ENCODE measurements around the gene EHD4.
A peak's percentile ranks its signal among the peaks of the same experiment; 100 is the strongest.

The EHD4 gene

GRCh38 chr15:41921639-41922038 is 50.7 kb downstream of the EHD4 start:
- no peak for DNase-seq (ENCODE audit: low read depth in 2 of 3, low spot score in 2 of 3)

DNA sequence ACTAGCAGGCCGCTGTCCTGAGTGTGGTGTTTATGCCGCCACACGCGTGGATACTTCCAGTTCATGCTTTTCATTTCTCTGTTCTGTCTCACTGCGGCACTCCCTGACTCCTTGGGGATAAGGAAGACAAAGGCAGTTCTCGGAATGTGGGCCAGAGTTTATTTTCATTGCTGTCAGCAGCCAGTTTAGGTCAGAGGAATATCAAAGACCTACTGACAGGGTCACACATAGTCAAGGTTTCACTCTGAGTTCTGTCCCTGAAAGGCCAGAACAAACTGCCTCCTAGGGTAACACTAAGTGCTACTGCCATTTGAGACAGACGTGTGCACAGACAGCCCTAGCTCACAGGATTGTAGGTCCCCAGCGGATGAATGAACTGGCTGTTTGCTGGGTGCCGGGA is 51.2 kb downstream of the EHD4 start:
- DNase-seq (ENCODE audit: low read depth in 2 of 3, low spot score in 2 of 3): no peak

- no peak for DNase-seq (ENCODE audit: low read depth in 2 of 3, low spot score in 2 of 3)
These were observed 52.3 kb downstream of the EHD4 start for GRCh38 chr15:41919954-41920538.

GRCh38 chr15:41919201-41919820 is 53.0 kb downstream of the EHD4 start:
- DNase-seq (ENCODE audit: low read depth in 2 of 3, low spot score in 2 of 3): no peak

- no peak for DNase-seq (ENCODE audit: low read depth in 2 of 3, low spot score in 2 of 3)
These were observed 53.7 kb downstream of the EHD4 start for GRCh38 chr15:41918506-41919126.

- no peak for DNase-seq (ENCODE audit: low read depth in 2 of 3, low spot score in 2 of 3)
These were observed 54.5 kb downstream of the EHD4 start for GRCh38 chr15:41917767-41918430.

GRCh38 chr15:41915255-41915994 is 56.9 kb downstream of the EHD4 start:
- no peak for DNase-seq (ENCODE audit: low read depth in 2 of 3, low spot score in 2 of 3)

DNA sequence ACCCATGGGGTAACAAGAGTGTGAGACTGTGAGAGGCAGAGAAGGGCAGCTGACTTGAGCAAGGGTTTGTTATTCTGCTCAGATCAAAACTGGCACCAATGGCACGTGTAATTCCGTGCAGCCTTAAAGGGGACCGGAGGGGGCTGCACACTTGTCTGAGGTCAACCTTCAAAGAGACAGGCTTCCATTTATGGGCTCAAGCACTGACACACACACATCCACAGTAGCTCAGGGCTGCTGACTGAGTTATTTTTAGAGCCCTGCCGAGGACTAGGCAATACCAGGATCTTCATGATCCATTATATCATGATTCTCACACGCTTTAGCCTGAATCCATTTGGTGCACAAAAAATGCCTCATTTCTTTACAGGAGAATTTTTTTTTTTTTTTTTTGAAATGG is 57.9 kb downstream of the EHD4 start:
- no peak for DNase-seq (ENCODE audit: low read depth in 2 of 3, low spot score in 2 of 3)

DNA sequence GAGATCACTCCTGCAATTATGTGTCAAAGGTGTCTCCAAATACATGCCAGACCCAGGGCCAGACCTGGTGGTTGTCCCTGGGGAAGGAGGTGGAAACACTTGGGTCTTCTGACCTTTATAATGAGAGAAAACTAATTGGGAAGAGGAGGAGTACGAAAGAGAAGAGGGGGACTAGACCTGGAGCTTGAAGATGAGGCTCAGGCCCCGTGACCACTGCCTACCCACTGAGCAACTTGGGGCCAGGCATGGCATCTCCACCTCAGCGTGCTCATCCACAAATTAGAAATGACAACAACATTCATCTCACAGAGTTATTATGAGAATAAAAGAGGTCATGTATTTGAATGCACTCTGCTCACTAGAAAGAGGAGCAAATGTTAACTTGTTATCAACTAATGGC is 59.1 kb downstream of the EHD4 start:
- DNase-seq (ENCODE audit: low read depth in 2 of 3, low spot score in 2 of 3): no peak

- no peak for DNase-seq (ENCODE audit: low read depth in 2 of 3, low spot score in 2 of 3)
These were observed 60.5 kb downstream of the EHD4 start for GRCh38 chr15:41911691-41912345.

DNA sequence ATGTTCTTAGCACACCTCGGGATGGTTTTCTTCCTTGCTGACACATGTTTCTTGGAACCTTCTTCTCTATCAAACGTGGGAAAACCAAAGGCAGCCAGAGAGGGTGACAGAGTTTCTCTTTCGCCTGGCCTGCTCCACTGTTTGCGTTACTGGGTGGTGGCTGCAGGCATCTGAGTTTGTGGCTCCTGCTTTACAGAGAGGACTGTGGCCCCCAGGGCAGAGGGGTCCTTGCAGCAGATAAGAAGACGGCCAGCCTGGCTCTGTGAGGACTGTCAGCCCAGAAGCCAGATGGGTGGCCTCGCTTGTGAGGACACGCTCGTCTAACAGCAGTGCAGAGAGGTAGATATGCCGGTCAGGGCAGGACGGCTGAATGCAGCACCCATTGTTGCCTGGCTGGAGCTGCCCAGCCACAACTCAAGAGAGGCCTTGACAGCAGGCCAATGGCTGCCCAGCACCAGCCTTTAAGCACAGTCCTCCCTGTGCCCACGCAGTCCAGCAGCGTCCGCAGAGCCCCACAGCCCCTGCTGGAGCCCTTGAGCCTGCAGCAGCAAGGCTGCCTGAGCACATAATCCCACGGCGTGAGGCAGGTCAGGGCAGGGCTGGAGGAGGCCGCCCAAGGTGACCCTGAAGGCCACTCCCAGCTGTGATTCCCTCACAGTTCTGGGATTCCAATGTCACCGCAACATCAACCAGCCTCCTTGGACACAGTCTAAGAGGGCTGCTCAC is 63.5 kb downstream of the EHD4 start:
- no peak for DNase-seq (ENCODE audit: low read depth in 2 of 3, low spot score in 2 of 3)

GRCh38 chr15:41907141-41907540 is 65.2 kb downstream of the EHD4 start:
- no peak for DNase-seq (ENCODE audit: low read depth in 2 of 3, low spot score in 2 of 3)

DNA sequence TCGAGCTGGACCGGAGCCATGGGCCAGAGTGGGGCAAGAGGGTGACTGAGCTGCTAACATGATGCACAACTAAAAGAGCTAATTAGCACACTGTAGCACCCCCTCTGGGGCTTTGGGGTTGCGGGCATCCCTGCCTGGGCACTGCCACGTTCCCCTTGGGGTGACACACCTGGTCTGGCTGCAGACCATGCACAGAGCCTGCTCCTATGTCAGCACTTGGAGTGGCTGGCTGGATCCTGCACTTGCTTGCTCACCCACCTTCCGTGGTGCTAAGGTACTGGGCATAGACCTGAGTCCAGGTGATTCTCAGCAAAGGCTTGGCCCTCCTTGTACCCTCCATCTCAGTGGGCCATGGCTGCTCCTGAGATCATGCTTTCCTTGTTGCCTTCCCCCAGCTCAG is 65.7 kb downstream of the EHD4 start:
- DNase-seq (ENCODE audit: low read depth in 2 of 3, low spot score in 2 of 3): no peak

DNA sequence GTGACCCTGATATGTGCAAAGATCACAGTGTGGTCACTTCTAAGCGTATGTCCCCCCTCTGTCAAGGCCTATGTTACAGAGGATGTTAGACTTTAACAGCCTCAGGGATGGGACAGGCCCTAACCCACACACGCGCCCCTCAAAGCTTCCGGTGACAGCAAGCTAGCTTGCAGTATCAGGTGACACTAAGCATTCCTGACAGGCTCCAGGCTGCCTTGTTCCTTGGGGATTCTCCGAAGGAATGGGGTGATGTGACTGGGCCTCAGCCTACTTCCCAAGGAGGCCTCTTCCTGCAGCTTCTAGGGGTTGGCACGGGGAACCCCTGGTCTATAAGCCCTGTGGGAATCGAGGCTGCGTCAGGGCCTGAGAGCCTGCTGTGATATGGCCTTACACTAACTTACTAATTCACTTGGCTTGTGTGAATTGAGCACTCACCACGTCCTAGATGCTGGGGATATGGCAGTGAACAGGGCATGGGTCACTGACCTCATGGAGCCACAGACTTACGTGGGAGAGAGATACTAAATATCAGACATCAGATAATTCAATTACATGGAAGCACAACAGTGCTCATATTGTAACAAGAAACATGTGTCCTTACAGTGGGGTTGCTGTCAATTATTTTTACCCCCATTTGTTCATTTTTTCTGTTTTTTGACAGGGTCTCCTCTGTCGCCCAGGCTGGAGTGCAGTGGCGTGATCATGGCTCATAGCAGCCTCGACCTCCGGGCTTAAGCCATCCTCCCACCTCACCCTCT is 67.1 kb downstream of the EHD4 start:
- no peak for DNase-seq (ENCODE audit: low read depth in 2 of 3, low spot score in 2 of 3)

DNA sequence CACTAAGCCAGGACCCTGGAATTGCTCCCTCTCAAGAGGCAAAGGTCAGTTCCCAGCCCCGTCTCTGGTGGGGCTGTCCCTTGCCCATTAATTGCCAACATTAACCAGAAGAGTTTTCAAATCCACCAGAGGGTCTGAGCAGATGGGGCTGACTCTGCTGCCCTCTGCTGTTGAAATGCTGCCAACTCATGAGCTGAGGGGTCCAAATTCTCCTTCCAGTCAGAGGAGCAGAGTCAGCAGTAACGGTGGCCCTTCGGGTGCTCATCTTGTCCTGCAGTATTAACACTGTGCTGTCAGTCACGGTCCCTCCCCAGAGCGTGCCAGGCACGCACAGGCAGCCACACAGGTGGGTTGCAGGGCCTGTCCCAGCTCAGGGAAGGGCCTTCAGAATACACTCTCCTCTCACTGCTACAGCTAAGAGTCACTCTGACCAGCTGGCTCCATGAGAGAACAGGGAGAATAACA is 67.8 kb downstream of the EHD4 start:
- DNase-seq (ENCODE audit: low read depth in 2 of 3, low spot score in 2 of 3): peak in 1 of 3 experiments; percentile 42

DNA sequence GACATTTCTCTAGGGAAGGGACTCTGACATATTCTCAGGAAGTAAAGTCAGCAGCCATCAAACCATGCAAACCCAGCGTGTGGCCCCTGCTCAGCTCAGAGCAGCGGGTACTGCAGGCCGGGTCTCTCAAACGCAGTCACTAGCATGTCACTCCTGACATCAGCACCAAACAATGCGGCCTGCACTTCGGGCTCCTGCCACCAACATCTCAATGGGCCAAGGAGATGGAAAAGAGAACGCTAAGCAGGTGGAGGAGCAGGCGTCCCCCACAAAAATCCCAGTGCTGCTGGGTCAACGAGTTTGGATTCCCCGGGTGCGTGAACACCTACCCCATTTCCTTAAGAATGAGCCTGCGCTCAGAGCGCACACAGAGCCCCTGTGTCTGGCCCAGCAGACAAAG is 68.6 kb downstream of the EHD4 start:
- no peak for DNase-seq (ENCODE audit: low read depth in 2 of 3, low spot score in 2 of 3)

DNA sequence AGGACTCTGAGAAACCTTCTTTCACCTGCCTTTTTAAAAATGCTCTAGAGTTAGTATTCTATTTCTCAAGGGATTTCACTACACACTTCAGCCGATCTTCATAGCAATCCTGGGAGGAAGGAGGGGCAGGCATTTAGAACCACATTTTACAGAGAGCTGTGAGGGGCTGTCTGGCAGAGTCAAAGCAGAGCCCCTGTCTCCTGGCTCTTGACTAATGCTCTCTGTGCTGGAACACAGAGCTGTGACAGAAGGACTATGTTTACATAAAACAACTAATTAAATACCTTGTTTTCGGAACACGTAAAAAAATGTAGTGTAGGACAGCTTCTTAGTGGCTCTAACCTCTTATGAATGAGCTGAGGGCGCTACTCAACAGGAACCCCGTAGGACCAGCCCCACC is 70.9 kb downstream of the EHD4 start:
- DNase-seq (ENCODE audit: low read depth in 2 of 3, low spot score in 2 of 3): no peak

- DNase-seq (ENCODE audit: low read depth in 2 of 3, low spot score in 2 of 3): no peak
These were observed 71.6 kb downstream of the EHD4 start for GRCh38 chr15:41900526-41901380.

Measured in activated CD8-positive, alpha-beta memory T cell treated with anti-CD3 and anti-CD28 coated beads for 48 hours (primary cell).